ENCODE data around the gene ALG5. TPM values are rescaled to one million over a fixed set of nuclear protein-coding genes. Genes with fewer than 3 reads are reported as not detected.

Gene ALG5
- total RNA-seq, 1 donor, result 47.9 TPM

DNA sequence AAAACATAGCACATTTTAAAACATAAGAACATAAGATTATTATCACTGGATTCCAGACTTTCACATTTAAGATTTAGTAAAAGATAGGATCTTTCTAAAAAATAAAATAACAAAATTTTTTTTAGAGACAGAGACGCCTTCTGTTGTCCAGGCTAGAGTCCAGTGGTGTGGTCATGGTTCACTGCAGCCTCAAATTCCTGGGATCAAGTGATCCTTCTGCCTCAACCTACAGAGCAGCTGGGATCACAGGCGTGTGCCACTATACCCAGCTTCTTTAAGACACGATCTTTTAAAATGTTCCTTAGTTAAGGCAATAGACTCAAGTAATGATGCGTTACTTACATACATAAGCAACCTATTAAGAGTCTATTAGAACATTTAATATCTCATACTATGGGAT is 32.7 kb downstream of the ALG5 start:
- DNase-seq (ENCODE audit: low read depth), result no peak

DNA sequence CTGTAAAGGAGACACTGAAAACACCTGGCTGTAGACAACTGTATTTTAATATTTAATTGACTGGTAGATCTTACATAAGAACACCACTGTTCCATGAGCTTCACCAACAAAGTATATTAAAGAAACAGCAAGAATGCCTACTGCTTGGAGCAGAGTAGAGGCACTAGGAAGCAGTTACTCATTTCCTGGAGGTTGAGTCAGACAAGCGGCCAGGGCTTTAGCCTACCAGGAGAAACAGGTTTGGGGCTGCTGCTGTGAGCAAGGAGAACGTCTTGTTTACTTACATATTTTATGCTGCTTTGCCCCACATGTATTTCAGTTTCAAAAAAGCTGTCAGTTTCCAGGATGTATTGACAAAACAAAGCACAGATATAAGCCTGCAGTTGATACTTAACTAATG is 33.4 kb downstream of the ALG5 start:
- TF ChIP-seq, protein P1, sequence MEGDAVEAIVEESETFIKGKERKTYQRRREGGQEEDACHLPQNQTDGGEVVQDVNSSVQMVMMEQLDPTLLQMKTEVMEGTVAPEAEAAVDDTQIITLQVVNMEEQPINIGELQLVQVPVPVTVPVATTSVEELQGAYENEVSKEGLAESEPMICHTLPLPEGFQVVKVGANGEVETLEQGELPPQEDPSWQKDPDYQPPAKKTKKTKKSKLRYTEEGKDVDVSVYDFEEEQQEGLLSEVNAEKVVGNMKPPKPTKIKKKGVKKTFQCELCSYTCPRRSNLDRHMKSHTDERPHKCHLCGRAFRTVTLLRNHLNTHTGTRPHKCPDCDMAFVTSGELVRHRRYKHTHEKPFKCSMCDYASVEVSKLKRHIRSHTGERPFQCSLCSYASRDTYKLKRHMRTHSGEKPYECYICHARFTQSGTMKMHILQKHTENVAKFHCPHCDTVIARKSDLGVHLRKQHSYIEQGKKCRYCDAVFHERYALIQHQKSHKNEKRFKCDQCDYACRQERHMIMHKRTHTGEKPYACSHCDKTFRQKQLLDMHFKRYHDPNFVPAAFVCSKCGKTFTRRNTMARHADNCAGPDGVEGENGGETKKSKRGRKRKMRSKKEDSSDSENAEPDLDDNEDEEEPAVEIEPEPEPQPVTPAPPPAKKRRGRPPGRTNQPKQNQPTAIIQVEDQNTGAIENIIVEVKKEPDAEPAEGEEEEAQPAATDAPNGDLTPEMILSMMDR (IDR thresholded peaks at IDR 0.05; ENCODE audit: insufficient read depth, low read depth, low read length), result no peak
- H3K4me3 ChIP-seq (ENCODE audit: low read depth, low read length), result no peak overlapping the region
- peak; percentile 44 for DNase-seq (ENCODE audit: low read depth)

More for the DNA sequence above, 32.7 kb downstream of the ALG5 start:
- TF ChIP-seq, protein P1 (IDR thresholded peaks at IDR 0.05; ENCODE audit: insufficient read depth, low read depth, low read length), result no peak
- no peak overlapping the region for H3K4me3 ChIP-seq (ENCODE audit: low read depth, low read length)

DNA sequence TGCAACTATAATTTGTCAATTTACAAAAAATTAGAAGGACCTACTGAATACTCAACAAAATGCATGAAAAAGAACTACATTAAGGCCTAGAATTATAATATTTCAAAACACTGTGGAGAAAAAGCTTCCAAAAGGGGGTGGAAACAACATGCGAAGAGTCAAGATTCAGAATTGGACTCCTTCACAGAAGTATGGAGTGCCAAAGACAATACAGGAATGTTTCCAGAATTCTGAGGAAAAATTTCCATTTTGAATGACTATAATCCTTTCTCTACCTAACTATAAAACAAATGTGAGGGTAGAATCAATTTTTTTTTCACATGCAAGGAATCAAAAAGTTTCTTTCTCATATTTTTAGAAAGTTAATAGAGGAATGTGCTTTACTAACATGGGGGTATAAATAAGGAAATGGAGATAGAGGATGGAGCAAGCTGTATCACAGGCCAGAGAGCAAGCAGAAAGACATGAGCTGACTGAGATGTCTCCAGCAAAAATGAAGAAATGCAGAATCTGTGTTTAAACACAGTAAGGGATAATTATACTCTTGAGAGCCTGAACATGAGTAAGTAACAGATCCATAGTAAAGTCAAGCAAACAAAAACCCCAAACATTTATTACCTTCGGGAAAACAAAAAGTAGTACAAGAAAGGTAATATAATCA is 39.6 kb downstream of the ALG5 start:
- TF ChIP-seq, protein P1 (IDR thresholded peaks at IDR 0.05; ENCODE audit: insufficient read depth, low read depth, low read length), result no peak
- DNase-seq (ENCODE audit: low read depth), result no peak
- no peak overlapping the region for H3K4me3 ChIP-seq (ENCODE audit: low read depth, low read length)

DNA sequence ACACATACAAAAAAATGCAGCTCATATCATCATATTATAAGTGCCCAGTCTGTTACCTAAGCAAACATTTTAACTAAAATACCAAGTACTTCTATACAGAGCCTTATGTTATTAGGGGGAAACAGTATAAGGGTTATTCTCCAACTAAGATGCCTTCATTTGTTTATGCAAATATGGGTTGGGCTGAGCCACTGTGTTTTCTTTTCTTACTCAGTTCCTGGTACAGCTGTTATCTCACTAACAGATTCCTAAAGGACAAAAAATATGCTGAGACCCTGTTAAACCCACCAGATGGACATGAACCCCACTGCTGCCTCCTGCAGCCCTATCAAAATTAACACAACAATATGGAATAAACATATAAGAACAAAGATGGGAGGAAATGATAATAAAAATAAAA is 44.6 kb downstream of the ALG5 start:
- H3K4me3 ChIP-seq (ENCODE audit: low read depth, low read length), result no peak overlapping the region
- TF ChIP-seq, protein P1 (IDR thresholded peaks at IDR 0.05; ENCODE audit: insufficient read depth, low read depth, low read length), result no peak
- DNase-seq (ENCODE audit: low read depth), result no peak

DNA sequence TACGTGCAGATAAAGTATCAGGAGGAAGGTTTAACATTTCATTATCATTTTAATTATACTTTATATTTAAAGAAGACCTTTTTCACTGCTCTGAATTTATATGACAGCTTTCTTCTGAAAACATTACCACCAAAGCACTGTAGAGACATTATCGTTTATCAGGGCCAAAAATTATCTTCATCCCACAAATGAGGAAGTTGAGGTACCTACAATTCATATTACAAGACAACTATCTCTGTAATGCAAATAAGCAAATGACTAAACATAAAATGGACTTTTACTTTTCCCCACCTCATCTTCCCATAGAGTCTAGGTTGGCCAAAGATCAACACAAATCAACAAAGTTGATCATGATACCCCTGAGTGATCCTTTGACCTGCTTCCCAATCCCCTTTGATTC is 48.2 kb downstream of the ALG5 start:
- H3K4me3 ChIP-seq (ENCODE audit: low read depth, low read length), result no peak overlapping the region
- TF ChIP-seq, protein P1 (IDR thresholded peaks at IDR 0.05; ENCODE audit: insufficient read depth, low read depth, low read length), result no peak
- no peak for DNase-seq (ENCODE audit: low read depth)

DNA sequence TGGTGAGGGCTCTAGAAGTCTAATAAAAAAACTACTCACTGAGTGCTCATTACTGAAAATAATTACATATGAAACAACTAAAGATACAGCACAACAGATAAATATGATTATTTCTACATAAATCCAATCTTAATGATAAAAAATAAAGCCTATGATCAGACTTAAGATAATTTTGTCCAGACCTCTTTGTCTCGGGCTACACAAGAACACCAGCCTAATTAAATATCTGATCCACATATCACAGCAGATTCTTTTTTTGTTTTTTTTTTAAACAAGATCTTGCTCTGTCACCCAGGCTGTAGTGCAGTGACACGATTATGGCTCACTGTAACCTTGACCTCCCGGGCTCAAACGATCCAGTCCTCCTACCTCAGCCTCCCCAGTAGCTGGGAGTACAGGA is 48.8 kb downstream of the ALG5 start:
- H3K4me3 ChIP-seq (ENCODE audit: low read depth, low read length), result no peak overlapping the region
- TF ChIP-seq, protein P1 (IDR thresholded peaks at IDR 0.05; ENCODE audit: insufficient read depth, low read depth, low read length), result no peak

DNA sequence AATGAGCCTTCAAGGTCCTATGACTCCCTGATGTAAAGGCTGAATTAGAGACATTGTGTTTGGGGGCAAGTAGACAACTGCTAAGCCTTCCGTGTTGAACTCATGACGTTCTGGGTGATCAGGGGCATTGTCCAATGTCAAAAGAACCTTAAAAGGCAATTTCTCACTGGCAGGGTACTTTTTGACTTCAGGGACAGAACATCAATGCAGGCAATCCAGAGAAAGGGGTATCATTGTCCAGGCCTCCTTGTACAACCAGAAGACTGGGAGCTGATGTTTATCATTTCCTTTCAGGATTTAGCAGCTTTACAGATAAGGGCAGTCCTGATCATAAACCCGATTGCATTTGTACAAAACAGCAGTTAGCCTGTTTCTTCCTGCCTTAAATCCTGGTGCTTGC is 54.1 kb downstream of the ALG5 start:
- TF ChIP-seq, protein P1 (IDR thresholded peaks at IDR 0.05; ENCODE audit: insufficient read depth, low read depth, low read length), result no peak
- no peak overlapping the region for H3K4me3 ChIP-seq (ENCODE audit: low read depth, low read length)
- peak; percentile 26 for DNase-seq (ENCODE audit: low read depth)

More for the DNA sequence above, 48.8 kb downstream of the ALG5 start:
- no peak for DNase-seq (ENCODE audit: low read depth)

Data from fibroblast of villous mesenchyme (primary cell).